Type B pancreatic cell (in vitro differentiated cells): Measurements from ENCODE around the gene EDN1. TPM values are rescaled to one million over a fixed set of nuclear protein-coding genes. Genes with fewer than 3 reads are reported as not detected.

Experiments used
- DNase-seq: peaks from one replicate; pipeline ENCODE4 v3.0.0; 2021; ENCODE audit warnings: mixed read lengths; ENCODE audit not compliant: unreplicated experiment; ENCODE audit errors: extremely low spot score
- H3K27ac Mint-ChIP-seq: 2 replicates; pipeline ENCODE4 v1.8.0; 2021; ENCODE audit warnings: mild to moderate bottlenecking, mixed read lengths
- H3K27me3 Mint-ChIP-seq: 2 replicates; pipeline ENCODE4 v1.8.0; 2021; ENCODE audit warnings: mixed read lengths
- H3K36me3 Mint-ChIP-seq: 2 replicates; pipeline ENCODE4 v1.8.0; 2021; ENCODE audit warnings: mixed read lengths
- H3K4me1 Mint-ChIP-seq: one replicate; pipeline ENCODE4 v1.8.0; 2021; ENCODE audit warnings: mixed read lengths; ENCODE audit not compliant: unreplicated experiment
- H3K4me3 Mint-ChIP-seq: 2 replicates; pipeline ENCODE4 v1.8.0; 2021; ENCODE audit warnings: mild to moderate bottlenecking, mixed read lengths
- H3K9me3 Mint-ChIP-seq: 2 replicates; pipeline ENCODE4 v1.8.0; 2021; ENCODE audit warnings: mixed read lengths
- total RNA-seq: library from RNA; stranded (reverse); gene quantifications from 2 replicates; pipeline ENCODE4 v1.2.1, GENCODE V29; 2021; ENCODE audit warnings: low replicate concordance
- TF ChIP-seq, protein P1 (sequence below): fragments of 200-600 bp; sonication (generic); conservative IDR thresholded peaks from 2 replicates; pipeline ENCODE4 v1.5.0; 2021; ENCODE audit warnings: antibody characterized with exemption, mild to moderate bottlenecking

The EDN1 gene
- total RNA-seq, 1 donor from 2014 or later, result 8.9 TPM

DNA sequence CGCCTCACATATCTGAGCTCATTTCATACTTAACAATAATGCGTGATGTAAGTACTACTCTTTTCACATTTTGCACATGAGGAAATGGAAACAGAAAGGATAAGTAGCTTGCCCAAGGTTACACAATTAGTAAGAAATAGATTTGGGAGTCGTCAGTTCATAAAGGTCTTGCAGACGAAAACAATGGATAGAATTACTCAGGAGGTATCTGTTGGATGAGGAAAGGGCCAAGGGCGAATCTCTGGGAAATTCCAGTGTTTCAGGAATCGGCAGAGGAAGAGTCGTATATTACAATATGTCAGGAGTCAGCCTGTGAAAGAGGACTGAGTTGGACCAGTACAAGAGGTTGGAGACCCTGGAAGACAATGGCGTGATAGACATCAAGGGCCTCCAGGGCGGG, 12.8 kb upstream of the EDN1 start:
- Mint-ChIP-seq H3K36me3 (no peaks in the 10 kb centered on the region), H3K27me3 (no peaks in the 10 kb centered on the region), H3K4me1 (peaks cover 16% of the 10 kb centered on the region), H3K27ac (no peak overlapping the region), H3K9me3 (peaks cover 10% of the 10 kb centered on the region), H3K4me3 (no peak overlapping the region)
- no peak for DNase-seq
- TF ChIP-seq, protein P1, sequence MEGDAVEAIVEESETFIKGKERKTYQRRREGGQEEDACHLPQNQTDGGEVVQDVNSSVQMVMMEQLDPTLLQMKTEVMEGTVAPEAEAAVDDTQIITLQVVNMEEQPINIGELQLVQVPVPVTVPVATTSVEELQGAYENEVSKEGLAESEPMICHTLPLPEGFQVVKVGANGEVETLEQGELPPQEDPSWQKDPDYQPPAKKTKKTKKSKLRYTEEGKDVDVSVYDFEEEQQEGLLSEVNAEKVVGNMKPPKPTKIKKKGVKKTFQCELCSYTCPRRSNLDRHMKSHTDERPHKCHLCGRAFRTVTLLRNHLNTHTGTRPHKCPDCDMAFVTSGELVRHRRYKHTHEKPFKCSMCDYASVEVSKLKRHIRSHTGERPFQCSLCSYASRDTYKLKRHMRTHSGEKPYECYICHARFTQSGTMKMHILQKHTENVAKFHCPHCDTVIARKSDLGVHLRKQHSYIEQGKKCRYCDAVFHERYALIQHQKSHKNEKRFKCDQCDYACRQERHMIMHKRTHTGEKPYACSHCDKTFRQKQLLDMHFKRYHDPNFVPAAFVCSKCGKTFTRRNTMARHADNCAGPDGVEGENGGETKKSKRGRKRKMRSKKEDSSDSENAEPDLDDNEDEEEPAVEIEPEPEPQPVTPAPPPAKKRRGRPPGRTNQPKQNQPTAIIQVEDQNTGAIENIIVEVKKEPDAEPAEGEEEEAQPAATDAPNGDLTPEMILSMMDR, result no peak

DNA sequence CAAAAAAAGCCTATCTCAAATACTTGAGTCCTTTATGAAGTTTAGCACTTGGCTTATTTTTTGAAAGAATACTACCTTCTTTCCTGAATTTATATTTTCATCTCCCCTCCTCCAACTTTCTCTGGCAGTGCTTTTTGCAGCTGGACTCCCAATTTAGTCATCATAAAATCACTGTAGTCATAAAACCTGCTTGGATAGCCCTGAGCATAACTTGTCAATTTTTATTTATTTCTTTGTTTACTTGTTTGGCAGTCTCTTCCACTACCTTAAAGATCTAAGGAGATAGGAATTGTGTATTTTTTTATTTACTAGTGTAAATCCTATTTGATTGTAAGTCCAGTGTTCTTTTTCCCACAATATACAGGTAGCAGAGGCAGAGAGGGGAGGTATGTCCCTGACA, 11.2 kb upstream of the EDN1 start:
- TF ChIP-seq, protein P1, result no peak
- no peak for DNase-seq
- Mint-ChIP-seq H3K36me3 (no peaks in the 10 kb centered on the region), H3K9me3 (peaks cover 10% of the 10 kb centered on the region), H3K27ac (no peak overlapping the region), H3K4me3 (no peak overlapping the region), H3K4me1 (peaks cover 16% of the 10 kb centered on the region), H3K27me3 (no peaks in the 10 kb centered on the region)

DNA sequence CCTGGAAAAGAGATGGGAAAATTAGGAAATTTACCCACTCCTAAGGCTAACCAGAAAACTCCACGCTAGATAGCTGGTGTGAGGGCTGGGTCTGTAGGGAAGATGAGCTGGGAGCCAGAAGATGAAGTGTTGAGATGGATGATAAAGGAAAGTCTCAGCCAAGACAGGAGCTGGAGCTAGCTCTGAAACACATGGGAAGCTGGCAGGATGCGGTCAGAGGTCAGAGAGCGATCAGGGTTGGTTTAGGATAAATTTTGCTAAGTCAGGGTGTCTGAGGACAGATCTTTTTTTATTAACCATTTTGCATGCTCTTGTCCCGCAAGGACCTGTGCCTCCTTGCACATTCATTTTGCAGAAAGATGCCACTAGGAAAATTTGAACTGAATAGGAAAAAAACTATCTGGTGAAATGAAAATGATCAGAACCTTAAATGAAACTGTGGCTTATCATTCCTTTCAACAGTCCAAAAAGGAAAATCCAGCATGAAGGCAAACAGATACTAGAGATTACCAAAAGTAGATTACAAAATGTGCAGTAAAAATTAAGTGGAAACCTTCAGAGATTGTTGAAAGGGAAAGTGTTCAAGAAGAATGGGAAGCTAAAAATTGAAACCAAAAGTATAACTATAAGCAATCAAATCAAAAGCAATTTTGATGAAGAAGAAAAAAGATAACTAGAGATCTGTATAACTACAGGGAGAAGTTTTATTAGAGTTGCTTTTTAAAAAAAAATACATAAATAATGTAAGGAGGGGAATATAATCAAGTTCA, 10.7 kb upstream of the EDN1 start:
- no peaks in the 10 kb centered on the region for H3K36me3 Mint-ChIP-seq
- no peak overlapping the region for H3K4me3 Mint-ChIP-seq
- TF ChIP-seq, protein P1, result no peak
- DNase-seq, result no peak
- H3K4me1 Mint-ChIP-seq, result peaks cover 16% of the 10 kb centered on the region
- H3K9me3 Mint-ChIP-seq, result peaks cover 10% of the 10 kb centered on the region
- H3K27ac Mint-ChIP-seq, result no peak overlapping the region
- H3K27me3 Mint-ChIP-seq, result no peaks in the 10 kb centered on the region

DNA sequence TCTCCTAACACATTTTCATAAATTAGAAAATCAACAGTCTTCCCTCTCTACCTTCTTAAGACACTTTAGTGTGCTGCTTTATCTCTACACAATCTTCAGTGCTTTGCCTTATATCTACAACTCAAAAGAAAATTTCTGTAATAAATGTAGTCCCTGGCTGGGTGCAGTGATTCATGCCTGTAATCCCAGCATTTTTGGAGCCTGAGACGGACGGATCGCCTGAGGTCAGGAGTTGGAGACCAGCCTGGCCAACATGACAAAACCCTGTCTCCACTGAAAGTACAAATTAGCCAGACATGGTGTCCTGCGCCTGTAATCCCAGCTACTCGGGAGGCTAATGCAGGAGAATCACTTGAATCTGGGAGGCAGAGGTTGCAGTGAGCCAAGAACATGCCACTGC, 9.7 kb upstream of the EDN1 start:
- TF ChIP-seq, protein P1, result no peak
- H3K9me3 Mint-ChIP-seq, result peaks cover 4% of the 10 kb centered on the region

DNA sequence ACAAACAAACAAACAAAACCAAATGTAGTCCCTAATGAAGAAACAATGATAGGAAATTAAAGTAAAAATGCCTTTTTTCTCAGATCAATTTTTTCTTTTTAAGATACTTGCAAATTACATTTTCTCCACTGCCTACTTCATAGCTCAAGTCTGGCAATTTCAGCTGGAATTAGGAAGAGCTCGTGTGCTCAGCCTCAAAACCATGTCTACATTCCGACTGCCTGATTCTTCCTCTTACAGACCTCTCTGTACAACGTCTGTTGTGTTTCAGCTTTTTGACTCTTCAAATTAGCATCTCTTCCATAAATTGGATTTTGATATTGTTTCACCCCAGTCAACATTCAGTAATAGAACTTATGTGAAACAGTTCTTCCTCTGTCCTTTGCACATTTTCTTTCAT, 9.3 kb upstream of the EDN1 start:
- H3K36me3 Mint-ChIP-seq, result no peaks in the 10 kb centered on the region
- H3K4me3 Mint-ChIP-seq, result no peak overlapping the region
- TF ChIP-seq, protein P1, result no peak
- no peak overlapping the region for H3K27ac Mint-ChIP-seq
- peaks cover 16% of the 10 kb centered on the region for H3K4me1 Mint-ChIP-seq
- peaks cover 4% of the 10 kb centered on the region for H3K9me3 Mint-ChIP-seq
- H3K27me3 Mint-ChIP-seq, result no peaks in the 10 kb centered on the region
- DNase-seq, result no peak

More for the DNA sequence above, 9.7 kb upstream of the EDN1 start:
- no peak for DNase-seq
- Mint-ChIP-seq H3K36me3 (no peaks in the 10 kb centered on the region), H3K4me3 (no peak overlapping the region), H3K4me1 (peaks cover 16% of the 10 kb centered on the region), H3K27ac (no peak overlapping the region), H3K27me3 (no peaks in the 10 kb centered on the region)
